HG02642 (cell line): ENCODE data around the gene IFT27.

ENCODE experiments used
- ATAC-seq: cut with Tn5 transposase; IDR thresholded peaks from one replicate; pipeline ENCODE4 v1.9.1; 2021; ENCODE audit warnings: mild to moderate bottlenecking; ENCODE audit not compliant: unreplicated experiment, poor library complexity

IFT27 gene

GRCh38 chr22:36775964-36776669 is at the start of gene IFT27:
Gene IFT27, minus strand, starts transcription at chr22:36776119. Its CDS starts 412 bp downstream, at chr22:36775707.
- peak; percentile 90 for ATAC-seq

GRCh38 chr22:36824655-36825054 is 48.7 kb upstream of the IFT27 start:
- no peak for ATAC-seq

- no peak for ATAC-seq
Measured at GRCh38 chr22:36823186-36823839, 47.4 kb upstream of the IFT27 start.

GRCh38 chr22:36822581-36822980 is 46.7 kb upstream of the IFT27 start:
- ATAC-seq, result no peak

GRCh38 chr22:36819112-36819511 is 43.2 kb upstream of the IFT27 start:
- ATAC-seq, result no peak

GRCh38 chr22:36818010-36818642 is 42.2 kb upstream of the IFT27 start:
- no peak for ATAC-seq

GRCh38 chr22:36817525-36817848 is 41.6 kb upstream of the IFT27 start:
- ATAC-seq, result no peak

GRCh38 chr22:36816636-36817524 is 41.0 kb upstream of the IFT27 start, which contains the start of gene PVALB:
Gene PVALB, minus strand, starts transcription at chr22:36817035. Its CDS starts 30 bp downstream, at chr22:36817005.
- no peak for ATAC-seq

GRCh38 chr22:36816339-36816635 is 40.4 kb upstream of the IFT27 start:
- no peak for ATAC-seq

- no peak for ATAC-seq
Measured at GRCh38 chr22:36815558-36816338, 39.8 kb upstream of the IFT27 start.

GRCh38 chr22:36814801-36815200 is 38.9 kb upstream of the IFT27 start:
- ATAC-seq, result no peak

GRCh38 chr22:36811094-36811800 is 35.3 kb upstream of the IFT27 start:
- ATAC-seq, result no peak

GRCh38 chr22:36809351-36809750 is 33.4 kb upstream of the IFT27 start:
- ATAC-seq, result no peak

GRCh38 chr22:36808721-36809344 is 32.9 kb upstream of the IFT27 start:
- ATAC-seq, result no peak

- ATAC-seq, result no peak
Measured at GRCh38 chr22:36807627-36808026, 31.7 kb upstream of the IFT27 start.

GRCh38 chr22:36806835-36807234 is 30.9 kb upstream of the IFT27 start:
- no peak for ATAC-seq

GRCh38 chr22:36803358-36803757 is 27.4 kb upstream of the IFT27 start:
- no peak for ATAC-seq

- ATAC-seq, result no peak
Measured at GRCh38 chr22:36798674-36799066, 22.8 kb upstream of the IFT27 start.
